Stimulated activated CD4-positive, alpha-beta T cell treated with anti-CD3 and anti-CD28 coated beads, Interleukin-15, amount 100 ng/mL, for 24 hours (primary cell): ENCODE results near the gene TMEM213.
"Not testable (repeated sequence)": the region's sequence is repeated elsewhere in the genome, so short reads cannot be mapped to it uniquely, and the experiment has no call there.

Experiments used
- DNase-seq: peaks from one replicate; pipeline ENCODE4 v3.0.0-alpha.2; 2020

Gene TMEM213, protein sequence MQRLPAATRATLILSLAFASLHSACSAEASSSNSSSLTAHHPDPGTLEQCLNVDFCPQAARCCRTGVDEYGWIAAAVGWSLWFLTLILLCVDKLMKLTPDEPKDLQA

DNA sequence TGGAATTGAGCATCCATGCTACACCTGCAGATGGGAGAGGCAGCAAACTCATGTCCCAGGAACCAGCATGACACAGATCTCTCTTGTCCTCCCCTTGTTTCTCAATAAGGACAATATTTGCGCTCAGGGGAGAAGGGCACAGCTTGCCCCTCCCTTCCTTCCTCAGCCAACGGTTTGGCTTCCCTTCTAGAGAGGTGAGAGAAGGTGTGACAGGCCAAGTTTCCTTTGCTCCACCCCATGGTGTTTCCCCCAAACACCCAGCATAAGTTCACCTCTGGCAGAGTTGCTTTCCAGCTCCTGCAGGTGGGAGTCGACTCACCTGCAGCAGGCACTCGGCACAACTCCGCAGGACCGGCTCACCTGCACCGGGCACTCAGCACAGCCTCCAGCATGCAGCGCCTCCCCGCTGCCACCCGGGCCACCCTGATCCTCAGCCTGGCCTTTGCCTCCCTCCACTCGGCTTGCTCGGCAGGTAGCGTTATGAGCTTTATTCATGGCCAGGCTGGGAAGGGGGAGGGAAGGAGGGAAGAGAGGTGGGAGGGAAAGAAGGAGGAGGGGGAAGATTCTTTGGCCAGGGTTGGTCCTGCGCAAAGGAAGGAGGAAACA lies at the start of gene TMEM213, which contains the start of gene ATP6V0A4:
Gene TMEM213 (plus strand): TSS at position 280 of the 606 bp plus-strand sequence. CDS start 111 bp downstream, at position 391.
Gene ATP6V0A4 (minus strand): TSS at position 482 of the 606 bp plus-strand sequence. CDS start 26,949 bp downstream, outside the sequence.
- DNase-seq, result no peak

DNA sequence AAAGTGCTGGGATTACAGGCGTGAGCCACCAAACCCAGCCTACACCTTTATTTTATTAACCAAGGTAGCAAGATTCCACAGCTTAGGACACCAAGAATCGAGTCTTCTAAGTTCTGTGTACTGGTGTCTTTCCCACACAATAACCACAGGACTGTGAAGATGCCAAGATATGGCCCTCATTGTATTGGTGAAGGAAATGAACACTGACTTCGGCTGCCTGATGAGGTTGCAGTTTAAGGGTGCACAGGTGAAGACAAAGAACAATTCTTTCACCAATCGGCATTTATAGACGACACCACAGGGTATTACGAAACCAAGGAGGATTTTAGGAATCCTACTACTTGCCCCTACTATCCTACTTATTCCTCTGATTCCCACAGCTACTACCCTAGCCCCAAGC lies 49.1 kb upstream of the TMEM213 start:
- DNase-seq, result no peak

DNA sequence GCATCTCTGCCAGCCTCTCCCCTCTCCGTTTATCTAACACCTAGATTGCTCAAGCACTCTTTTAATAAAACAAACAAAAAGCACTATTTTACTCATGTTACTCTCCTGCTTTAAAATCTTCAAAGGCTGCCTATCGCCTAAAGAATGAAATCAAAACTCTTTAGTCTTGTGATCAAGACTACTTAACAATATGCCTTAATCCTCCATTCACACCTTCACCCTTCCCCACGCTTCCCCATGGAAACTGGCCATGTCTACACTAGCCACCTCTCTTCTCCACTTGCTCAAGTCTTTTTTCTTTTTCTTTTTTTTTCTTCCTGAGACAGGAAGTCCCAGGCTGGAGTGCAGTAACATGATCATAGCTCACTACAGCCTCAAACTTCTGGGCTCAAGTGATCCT lies 47.8 kb upstream of the TMEM213 start:
- no peak for DNase-seq

DNA sequence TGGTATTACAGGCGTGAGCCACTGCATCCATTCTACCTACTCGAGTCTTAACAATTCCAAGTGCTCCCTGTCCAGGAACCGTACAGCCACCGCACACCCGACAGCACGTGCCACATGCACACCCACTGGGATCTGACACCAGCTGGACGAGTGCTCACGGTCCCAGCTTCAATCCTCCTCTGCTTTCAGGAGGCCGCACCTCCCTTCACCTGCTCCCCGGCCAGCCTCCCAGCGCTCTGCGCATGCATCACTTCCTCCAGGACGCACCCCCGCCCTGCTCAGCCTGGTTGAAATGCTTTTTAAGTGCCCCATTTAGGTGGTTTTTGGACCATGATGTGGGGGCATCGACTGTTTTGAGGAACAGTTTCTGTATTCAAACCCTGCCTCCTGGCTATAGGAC lies 47.3 kb upstream of the TMEM213 start:
- no peak for DNase-seq

DNA sequence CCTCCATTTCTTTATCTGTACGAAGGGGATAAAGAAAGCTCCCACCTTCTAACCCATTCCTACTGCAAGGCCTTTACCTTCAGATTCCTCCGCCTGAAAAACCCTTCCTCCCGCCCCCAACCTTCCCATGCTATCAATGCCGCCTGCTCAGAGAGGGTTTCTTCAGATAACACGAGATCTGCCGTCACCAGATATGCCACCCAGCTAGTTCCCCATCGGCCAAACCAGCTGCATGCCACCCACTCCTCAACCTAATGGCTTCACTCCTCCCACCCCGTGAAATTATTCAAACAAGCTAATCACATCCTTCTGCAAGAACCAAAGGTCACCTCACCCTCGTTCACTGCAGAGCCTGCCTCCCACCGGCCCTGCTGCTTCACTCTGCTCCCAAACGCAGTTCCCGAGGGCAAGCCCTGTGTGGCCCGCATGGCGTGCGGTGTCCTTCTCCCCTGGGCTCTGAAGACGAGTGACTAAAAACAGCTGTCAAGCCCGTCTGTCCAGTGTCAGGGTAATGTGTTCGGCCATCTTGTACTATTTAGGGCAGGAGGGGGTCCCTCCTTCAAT lies 46.8 kb upstream of the TMEM213 start:
- no peak for DNase-seq

DNA sequence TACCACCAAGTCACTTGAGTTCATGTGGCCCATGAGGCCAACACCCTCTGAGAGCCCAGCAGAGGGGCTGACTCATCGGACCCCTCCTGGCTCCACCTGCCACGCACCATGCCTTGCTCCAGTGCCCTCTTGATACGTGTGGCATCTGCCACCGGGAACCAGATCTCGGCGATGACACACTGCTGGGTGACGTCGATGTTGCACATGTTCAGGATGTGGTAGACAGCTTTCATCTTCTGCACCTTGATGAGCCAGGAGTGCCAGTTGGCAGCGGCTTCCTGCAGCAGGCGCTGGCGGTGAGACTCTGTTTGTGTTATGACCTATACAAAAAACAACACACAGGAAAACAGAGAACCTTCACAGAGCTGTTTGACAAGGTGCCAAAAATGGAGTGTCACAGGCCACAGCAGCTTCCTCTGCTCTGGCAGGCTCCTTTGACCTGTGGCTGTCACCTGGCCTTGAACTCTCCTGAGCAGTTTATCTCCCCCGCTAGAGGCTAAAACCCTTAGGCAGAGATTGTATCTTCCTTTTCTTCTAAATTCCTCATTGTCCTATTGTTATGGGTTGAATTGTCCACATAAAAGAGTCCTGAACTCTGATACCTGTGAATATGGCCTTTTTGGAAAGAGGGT lies 45.2 kb upstream of the TMEM213 start:
- DNase-seq, result peak; percentile 89

DNA sequence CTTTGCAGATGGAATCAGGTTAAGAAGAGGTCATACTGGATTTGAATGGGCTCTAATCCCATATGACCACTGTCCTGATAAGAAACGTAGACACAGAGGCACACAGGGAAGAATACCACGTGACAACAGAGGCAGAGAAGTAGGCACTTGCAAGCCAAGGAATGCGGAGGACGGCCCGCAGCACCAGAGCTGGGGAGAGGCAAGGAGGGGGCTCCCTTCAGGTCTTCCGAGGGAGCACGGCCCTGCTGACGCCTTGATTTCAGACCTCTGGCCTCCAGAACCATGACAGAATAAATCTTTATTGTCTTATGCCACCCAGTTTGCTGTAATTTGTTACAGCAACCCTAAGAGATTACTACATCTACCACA lies 44.7 kb upstream of the TMEM213 start:
- no peak for DNase-seq

DNA sequence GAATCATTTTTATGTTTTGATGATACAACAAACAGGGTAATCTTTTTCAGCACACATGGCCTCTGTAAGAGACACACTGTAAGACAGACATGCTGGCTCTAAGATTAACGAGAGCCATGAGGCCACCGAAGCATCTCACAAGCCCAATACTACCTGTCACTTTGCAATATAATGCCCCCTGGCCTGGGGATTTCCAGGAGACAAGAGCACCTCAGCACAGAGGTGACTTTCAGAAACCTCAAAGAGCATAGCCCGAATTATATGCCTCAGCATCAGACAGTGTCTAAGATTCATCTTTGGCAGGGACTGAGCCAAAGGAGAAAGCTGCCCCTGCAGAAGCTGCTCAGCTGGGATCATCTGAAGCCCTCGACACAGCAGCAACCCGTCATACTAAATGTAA lies 44.2 kb upstream of the TMEM213 start:
- DNase-seq, result no peak

DNA sequence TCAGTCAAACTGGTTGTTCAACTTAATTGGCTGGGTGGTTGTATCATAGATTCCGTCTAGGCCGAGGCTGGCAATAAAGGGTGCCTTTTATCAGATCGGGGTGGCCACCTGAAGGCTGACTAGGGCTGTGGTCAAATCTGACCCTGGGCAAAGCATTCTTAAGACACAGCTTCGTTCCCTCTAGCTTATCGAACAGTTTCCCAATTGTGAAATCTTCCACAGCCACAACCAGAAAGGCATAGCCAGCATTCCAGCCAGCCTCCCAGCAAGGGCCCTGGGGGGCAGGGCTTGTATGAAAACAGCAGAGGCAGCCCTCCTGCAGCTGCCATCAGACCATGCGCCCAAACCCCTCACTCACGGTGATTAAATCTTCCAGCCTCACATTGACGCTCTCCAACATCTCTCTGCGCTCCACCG lies 42.5 kb upstream of the TMEM213 start:
- no peak for DNase-seq

DNA sequence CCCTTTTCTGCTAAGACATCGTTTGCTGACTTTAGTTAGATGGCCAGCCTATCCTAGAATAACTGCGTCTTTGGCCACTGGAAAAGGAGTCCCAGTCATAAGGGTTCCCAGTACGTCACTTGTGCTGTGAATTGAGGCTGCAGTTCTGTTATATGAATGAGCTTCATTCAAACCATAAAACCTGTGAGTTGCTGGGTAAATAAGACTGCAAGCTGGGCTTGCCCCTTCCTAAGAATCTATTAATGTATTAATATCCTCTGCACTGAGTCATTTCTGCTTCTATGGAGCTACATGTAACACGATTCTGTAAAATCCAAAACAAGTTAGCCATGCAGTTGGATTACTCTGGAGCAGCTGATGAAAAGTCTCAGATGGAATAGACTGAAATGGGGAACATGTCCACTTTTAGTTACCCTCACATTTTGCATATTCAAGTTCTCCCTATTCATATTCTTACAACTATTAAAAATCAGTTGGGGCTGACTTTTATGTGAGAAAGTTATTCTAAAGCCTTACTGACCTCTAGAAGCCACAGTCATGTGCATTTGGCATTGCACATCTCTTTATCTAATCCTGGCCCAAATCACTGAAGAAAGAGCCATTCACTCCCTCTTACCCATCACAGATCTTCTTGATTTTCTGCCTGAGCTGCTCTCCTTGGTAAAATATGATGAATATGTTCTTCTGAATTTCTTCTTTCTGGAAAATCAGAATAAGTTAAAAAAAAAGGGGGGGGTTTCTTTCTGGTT lies 41.8 kb upstream of the TMEM213 start:
- DNase-seq, result no peak

DNA sequence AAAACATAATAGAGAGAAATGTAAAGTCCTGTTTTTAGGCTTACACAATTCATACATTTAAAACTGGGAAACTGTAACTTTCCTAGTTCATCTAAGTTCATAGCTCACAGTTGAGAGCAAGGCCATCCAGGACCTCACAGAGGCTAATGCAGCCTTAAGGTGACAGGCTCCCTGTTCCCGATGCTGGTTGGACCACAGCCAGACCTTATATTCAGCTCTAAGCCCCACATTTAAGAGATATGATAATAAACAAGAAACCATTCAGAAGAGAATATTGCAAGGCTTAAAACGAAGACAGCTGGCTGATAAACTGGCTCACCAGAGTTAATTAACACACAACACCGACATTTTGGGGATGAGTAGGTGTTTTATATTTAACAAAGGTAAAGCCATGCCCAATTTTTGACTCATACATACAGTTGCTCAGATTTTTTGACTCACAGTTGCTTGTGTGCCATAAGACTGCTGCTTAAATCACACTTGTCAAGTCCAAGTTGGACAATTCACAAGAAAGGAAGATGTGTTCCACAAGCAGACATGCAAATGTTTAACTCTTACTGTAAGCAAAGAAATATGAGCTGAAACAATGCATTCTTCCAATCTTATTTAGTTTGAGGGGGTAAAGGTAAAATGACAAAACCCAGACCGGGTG lies 41.1 kb upstream of the TMEM213 start:
- no peak for DNase-seq

DNA sequence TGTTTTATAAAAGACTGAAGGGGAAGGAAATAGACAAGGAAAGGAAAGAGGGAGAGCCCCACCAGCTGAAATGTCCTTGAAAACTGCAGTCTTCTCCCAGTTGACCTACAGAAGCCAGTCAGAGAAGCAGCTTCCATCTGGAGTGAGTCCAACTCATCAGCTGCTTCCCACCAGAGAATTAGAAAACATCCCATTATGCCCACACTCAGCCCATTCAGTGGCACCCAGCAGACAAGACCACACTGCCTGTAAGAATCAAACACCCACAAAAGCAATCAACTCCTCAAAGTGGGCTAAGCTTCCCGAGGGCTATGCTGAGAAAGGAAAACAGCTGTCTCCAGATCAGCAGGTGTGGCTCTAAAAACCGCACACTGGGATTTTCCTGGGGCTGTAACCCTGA lies 29.6 kb upstream of the TMEM213 start:
- DNase-seq, result no peak

DNA sequence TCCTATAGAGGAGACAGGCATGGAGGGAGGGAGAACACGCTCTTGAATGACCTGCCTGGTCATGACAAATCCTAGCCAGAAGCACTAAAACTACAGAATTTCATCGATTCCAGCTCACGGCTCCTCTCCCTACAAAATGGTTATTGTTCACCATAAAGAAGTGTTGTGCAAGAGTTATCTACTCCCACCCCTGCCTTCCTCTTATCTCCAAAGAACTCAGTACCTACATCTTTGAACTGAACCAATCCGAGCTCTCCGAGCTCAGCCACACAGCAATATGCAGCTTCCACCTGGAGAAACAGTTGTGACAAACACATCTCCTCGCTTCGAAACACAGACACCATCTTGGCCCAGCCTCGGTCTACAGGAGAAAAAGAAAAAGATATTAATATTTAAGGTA lies 26.9 kb upstream of the TMEM213 start:
- no peak for DNase-seq

DNA sequence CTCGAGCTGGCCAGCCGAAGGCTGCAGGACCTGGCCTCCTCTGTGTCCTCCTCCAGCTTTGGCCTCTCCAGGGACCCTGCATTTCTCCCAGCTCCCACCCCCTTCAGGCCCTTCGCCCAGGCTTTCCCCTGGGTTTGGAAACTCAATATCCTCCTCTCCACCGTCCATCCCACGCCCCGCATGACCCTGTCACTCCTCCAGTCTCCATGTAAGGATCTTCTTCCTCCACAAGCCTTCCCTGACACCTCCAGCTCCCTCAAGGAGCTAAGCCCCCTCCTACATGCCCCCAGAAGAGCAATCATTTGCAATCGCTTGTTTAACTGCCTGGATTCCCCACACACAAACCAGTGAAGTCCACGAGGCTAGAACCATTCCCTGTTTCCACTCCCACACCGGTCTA lies 24.6 kb upstream of the TMEM213 start:
- no peak for DNase-seq

DNA sequence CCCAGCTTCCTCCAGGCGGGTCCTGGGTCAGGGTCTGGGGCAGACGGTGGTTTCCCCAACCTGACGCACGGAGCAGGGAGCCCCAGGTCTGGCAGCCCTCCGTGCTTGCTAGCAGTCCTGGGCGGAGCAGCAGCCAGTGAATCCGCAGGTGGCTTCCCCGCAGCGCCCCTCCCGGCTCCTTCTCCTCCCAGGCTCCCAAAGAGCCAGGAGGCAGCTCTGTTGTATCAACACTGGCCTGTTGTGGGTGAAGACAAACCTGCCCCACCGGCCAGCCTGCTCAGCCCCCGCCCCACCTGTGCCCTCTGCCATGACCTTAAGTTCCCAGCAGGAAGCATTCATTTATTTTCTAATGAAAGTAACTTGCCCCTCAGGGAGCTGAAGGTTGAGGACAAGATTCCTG lies 24.0 kb upstream of the TMEM213 start:
- DNase-seq, result no peak

DNA sequence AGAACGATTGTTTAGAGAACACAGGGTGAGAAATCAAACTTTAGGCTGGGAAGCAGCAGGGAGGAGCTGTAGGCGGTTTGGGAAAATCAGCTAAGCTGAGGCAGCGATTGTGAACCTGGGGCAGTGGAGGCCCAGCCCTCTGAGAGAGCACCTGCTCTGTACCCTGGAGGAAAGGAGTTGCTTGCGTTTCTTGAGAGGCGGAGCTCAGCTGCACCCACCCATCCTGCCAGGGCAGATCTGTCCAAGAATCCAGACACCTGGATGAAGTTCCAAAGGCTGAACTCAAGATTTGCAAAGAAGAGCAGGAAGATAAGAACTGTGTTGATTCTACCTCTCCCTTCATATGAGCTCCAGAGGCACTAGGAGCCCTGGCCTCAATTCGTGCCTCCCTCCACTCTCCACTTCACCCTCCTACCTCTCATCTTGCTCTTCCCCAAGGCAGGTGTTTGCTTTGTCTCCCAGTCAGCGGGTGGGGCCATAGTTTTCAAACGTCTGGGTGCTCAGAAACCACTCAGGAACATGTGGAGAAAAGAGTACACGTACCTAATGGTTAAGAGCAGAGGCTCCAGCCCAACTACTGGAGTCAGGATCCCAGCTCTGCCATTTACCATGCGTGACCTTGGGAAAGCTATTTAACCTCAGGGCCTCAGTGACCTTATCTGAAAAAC lies 21.5 kb upstream of the TMEM213 start:
- DNase-seq, result no peak

DNA sequence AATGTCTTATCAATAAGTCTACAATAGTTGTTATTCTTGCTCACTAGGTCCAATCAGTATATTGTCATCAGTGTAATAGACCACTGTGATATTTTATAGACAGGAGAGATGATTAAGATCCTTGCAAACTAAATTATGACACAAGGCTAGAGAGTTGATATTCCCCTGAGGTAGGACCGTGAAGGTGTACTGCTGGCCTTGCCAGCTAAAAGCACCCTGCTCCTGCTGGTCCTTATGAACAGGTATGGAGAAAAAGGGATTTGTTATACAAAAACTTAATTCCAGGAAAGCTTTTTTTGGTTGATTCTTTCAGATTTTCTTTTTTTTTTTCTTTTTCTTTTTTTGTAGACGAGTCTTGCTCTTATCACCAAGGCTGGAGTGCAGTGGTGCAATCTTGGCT lies 16.8 kb upstream of the TMEM213 start:
- no peak for DNase-seq

DNA sequence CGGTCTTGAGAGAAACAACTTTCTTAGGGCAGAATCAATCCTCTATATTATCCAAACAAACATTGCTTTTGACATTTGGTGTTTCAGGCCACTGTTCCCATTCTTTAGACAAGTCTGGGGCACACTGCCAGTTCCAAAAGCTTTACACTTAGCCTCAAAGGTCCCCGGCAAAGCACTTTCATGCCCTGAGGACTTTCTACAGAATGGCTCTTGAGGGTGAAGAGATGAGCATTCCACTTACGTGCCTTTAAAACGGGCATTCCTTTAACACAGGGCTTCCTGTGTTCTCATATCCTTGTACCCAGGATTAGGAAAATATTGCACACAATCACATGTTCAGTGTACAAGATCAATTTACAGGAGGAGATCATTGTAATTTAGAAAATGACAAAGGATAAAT lies 13.1 kb upstream of the TMEM213 start:
- no peak for DNase-seq

DNA sequence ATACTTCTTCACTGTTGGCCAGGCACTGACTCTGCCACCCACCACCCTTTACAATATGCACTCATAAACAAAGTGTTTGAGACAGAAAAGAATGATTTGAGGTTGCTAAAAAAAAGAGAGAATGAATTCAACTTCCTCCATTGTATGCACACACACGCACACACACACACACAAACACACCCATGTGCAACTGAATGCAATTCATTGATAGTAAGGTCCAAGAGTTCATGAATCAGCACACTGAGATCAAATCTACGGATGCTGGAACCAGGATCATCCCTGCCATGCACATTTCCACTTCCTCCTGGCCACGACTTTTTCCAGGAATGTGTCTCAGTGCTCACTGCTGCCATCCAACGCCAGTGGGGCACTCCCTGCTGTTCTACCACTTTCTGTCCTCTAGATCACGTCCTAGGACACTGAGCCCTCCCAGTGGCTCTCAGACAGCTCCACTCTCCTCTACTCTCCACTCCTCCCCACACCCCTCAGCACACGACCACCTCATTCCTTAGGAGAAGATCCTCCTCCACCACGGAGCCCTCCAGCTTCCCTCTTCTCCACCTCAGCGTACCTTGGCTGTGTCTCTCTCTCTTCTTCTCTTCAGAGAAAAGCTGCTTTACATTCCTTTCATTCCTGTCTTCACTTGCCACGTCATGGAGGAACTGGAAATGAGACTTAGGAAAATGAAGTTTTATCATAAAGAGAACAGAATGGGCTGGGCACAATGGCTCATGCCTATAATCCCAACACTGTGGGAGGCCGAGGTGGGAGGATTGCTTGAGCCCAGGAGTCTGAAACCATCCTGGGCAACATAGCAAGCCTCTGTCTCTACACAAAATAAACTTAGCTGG lies 12.0 kb upstream of the TMEM213 start:
- DNase-seq, result no peak

DNA sequence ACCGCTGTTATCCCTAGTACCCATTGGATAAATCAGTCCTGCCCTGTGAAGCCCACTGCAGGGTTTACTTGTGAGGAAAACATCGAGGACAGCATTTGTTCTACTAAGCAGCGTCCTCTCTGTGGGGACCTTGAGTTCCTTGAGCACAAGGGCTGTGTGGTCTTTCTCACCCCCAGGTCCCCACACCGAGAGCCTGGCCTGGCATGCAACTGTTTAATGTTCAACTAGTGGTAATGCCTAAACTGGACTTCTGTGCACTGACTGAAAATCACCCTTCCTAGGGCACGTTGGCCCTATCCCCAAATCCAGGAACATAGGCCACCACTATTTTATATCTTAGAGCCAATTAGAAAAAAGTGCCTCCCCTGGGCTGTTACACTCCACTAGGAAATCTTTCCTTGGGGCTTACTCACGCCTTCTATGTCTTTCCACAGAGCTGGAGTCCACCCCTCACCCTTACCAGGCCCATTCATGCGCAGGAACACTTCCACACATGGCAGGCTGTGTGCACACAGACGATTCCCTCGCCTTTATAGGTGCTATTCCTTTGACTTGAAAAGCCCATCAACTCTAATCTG lies 1.7 kb upstream of the TMEM213 start:
- DNase-seq, result no peak

DNA sequence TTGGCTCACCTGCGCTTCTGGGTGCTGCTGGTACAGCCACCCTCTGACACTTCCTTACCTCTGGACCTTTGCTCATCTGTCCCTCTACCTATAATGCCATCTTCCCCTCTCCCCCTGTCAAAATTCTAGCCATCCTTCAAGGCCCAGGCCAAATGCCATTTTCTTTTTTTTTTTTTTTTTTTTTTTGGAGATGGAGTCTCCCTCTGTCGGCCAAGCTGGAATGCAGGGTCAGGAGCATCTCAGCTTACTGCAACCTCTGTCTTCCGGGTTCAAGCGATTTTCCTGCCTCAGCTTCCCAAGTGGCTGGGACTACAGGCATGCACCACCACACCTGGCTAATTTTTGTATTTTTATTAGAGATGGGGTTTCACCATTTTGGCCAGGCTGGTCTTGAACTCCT lies 748 bp upstream of the TMEM213 start:
- DNase-seq, result not testable (repeated sequence)
